Duodenal mucosa (tissue), 2 donors: ENCODE data around the gene ZNF143.

Experiments
- H3K27ac ChIP-seq: one replicate; pipeline ENCODE4 v1.7.0; 2013; ENCODE audit warnings: low read depth, low read length
- H3K27me3 ChIP-seq, 2 donors: one replicate each; pipeline ENCODE4 v1.7.0; 2013; ENCODE audit warnings: low read length in 2 of 2, control low read depth in 1 of 2; ENCODE audit not compliant: insufficient read depth in 2 of 2, control insufficient read depth in 1 of 2
- H3K36me3 ChIP-seq, 2 donors: one replicate each; pipeline ENCODE4 v1.7.0; 2013; ENCODE audit warnings: low read length in 2 of 2, control low read depth in 1 of 2; ENCODE audit not compliant: insufficient read depth in 2 of 2, control insufficient read depth in 1 of 2
- H3K4me1 ChIP-seq, 2 donors: one replicate each; pipeline ENCODE4 v1.7.0; 2013; ENCODE audit warnings: low read length in 2 of 2, control low read depth in 1 of 2; ENCODE audit not compliant: insufficient read depth in 2 of 2, control insufficient read depth in 1 of 2
- H3K4me3 ChIP-seq, 2 donors: one replicate each; pipeline ENCODE4 v1.7.0; 2013; ENCODE audit warnings: low read length in 2 of 2, low read depth in 1 of 2
- H3K9ac ChIP-seq, 2 donors: one replicate each; pipeline ENCODE4 v1.7.0; 2013; ENCODE audit warnings: low read length in 2 of 2, low read depth in 1 of 2
- H3K9me3 ChIP-seq, 2 donors: one replicate each; pipeline ENCODE4 v1.7.0; 2013; ENCODE audit warnings: low read length in 2 of 2, control low read depth in 1 of 2; ENCODE audit not compliant: control insufficient read depth in 1 of 2

ZNF143 gene

GRCh38 chr11:9566561-9567063 is 105.8 kb downstream of the ZNF143 start:
- Histone ChIP-seq H3K27ac (peak overlapping the region; percentile 54), H3K4me1 (peaks cover 30 to 39% of the 10 kb centered on the region in 2 donors), H3K9ac (peak overlapping the region in 1 of 2 donors; percentile 26), H3K27me3 (no peaks in the 10 kb centered on the region), H3K4me3 (no peak overlapping the region), H3K9me3 (no peaks in the 10 kb centered on the region), H3K36me3 (no peaks in the 10 kb centered on the region)

DNA sequence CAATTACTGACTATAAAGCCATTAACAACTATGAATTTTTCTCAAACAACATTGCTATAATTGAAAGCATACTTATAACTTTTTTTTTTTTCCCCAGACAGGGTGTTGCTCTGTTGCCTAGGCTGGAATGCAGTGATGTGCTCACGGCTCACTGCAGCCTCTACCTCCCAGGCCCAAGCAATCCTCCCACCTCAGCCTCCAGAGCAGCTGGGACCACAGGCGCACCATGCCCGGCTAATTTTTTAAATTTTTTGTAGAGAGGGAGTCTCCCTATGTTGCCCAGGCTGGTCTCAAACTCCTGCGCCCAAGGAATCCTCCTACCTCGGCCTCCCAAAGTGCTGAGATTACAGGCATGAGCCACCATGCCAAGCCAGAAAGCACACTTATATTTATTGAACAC is 106.6 kb downstream of the ZNF143 start:
- no peak overlapping the region for H3K4me3 ChIP-seq
- no peaks in the 10 kb centered on the region for H3K9me3 ChIP-seq
- no peak overlapping the region for H3K27ac ChIP-seq
- no peak overlapping the region for H3K9ac ChIP-seq
- peaks cover 30 to 39% of the 10 kb centered on the region in 2 donors for H3K4me1 ChIP-seq
- no peaks in the 10 kb centered on the region for H3K27me3 ChIP-seq
- H3K36me3 ChIP-seq, result no peaks in the 10 kb centered on the region

DNA sequence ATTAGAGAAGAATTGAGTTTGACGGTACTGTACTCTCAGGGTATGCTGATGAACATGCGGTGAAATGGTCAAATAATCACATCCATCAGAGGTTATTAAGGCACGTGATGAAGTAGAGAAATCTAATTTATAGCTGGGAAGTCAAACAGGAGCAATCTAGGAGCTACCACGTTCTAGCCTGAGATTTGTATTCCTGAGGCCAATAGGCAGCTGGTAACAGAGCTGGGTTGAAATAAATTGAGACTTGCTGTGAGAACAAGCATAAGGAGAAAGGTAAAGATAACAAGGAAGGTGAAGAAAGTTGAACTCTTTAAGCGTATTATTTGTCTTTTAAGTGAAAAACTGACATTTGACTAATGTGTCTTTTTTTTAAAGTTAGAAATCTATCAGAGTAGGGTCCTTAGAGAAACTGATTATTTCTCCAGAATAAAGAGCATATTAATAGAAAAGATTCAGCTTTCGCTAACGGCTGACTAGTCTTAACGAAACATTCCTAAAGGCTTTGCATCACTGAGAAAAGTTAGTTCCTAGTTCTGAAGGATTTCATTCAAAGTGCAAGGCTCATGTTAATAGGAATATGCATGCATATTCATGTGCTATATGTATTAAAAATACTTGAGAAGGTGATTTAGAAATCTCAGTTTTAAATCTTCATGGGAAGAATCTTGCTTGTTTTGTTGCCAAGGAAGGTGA is 107.5 kb downstream of the ZNF143 start:
- H3K9ac ChIP-seq, result peak overlapping the region; percentile 15 to 45
- H3K4me3 ChIP-seq, result no peak overlapping the region
- H3K9me3 ChIP-seq, result no peaks in the 10 kb centered on the region
- H3K27me3 ChIP-seq, result no peaks in the 10 kb centered on the region
- peaks cover 30 to 39% of the 10 kb centered on the region in 2 donors for H3K4me1 ChIP-seq
- H3K36me3 ChIP-seq, result no peaks in the 10 kb centered on the region
- H3K27ac ChIP-seq, result peak overlapping the region; percentile 80

DNA sequence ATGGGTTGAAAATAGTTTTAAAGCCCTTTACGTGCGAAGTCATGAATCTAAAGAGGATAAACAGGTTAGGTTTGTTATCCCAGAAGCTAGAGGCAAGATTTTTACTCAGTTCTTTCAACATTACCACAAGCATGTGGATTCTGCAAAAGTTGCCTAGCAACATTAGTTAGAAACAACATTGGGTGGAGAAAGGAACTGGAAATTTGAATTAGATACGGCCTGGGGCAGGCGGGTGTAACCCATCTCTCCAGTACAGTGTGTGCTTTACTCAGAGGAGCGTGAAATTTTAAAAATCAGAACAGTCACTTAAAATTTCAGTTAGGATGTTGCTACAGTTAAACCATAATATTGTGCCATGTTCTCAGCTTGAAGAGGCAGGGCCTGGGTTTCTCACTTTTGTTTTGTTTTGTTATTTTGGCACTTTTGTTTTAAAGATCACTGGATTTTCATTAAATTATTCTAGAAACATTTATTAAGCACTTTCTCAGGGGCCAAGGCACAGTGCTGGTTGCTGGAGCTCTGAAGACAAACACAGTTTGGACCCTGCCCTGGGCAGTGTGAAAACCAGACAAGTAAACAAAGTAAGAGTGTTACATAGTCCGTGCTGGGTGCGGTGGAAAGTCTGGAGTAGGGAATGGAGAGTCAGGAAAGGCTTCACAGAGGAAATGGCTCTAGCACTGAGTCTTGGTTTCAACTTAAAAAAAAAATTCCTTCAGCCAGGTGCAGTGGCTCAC is 108.2 kb downstream of the ZNF143 start:
- H3K27me3 ChIP-seq, result no peaks in the 10 kb centered on the region
- H3K36me3 ChIP-seq, result no peaks in the 10 kb centered on the region
- peak overlapping the region; percentile 33 to 45 for H3K9ac ChIP-seq
- peak overlapping the region; percentile 17 to 23 for H3K4me3 ChIP-seq
- H3K27ac ChIP-seq, result peak overlapping the region; percentile 80
- peaks cover 30 to 39% of the 10 kb centered on the region in 2 donors for H3K4me1 ChIP-seq
- no peaks in the 10 kb centered on the region for H3K9me3 ChIP-seq

DNA sequence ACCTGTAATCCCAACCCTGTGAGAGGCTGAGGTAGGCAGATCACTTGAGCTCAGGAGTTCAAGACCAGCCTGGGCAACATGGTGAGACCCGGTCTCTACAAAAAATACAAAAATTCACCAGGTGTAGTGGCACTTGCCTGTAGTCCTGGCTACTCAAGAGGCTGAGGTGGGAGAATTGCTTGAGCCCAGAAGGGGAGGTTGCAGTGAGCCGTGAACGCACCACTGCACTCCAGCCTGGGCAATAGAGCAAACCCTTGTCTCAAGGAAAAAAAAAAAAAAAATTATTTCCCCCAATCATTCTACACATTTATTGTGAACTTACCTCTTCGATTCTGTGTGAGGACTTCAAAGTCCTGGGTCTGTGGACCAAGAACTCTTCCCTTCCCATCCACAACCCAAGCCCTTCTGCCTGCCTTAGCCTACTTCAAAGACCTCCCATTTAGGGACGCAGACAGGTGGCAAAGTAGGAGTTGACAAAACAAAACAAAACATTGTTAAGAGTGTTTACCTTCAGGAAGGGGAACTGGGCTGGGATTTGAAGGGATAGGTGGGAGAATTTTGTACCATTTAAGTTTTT is 108.9 kb downstream of the ZNF143 start:
- Histone ChIP-seq H3K9me3 (no peaks in the 10 kb centered on the region), H3K4me3 (no peak overlapping the region), H3K27me3 (no peaks in the 10 kb centered on the region), H3K27ac (peak overlapping the region; percentile 80), H3K9ac (peak overlapping the region; percentile 33 to 45), H3K4me1 (peaks cover 30 to 39% of the 10 kb centered on the region in 2 donors), H3K36me3 (no peaks in the 10 kb centered on the region)

GRCh38 chr11:9570313-9571025 is 109.7 kb downstream of the ZNF143 start:
- Histone ChIP-seq H3K4me3 (no peak overlapping the region), H3K27ac (no peak overlapping the region), H3K27me3 (no peaks in the 10 kb centered on the region), H3K4me1 (peaks cover 30 to 39% of the 10 kb centered on the region in 2 donors), H3K36me3 (no peaks in the 10 kb centered on the region), H3K9me3 (no peaks in the 10 kb centered on the region), H3K9ac (no peak overlapping the region)

GRCh38 chr11:9571071-9571762 is 110.4 kb downstream of the ZNF143 start:
- no peak overlapping the region for H3K27ac ChIP-seq
- H3K9me3 ChIP-seq, result no peaks in the 10 kb centered on the region
- H3K4me3 ChIP-seq, result no peak overlapping the region
- H3K36me3 ChIP-seq, result no peaks in the 10 kb centered on the region
- H3K4me1 ChIP-seq, result peaks cover 29 to 33% of the 10 kb centered on the region in 2 donors
- H3K27me3 ChIP-seq, result no peaks in the 10 kb centered on the region
- no peak overlapping the region for H3K9ac ChIP-seq

- Histone ChIP-seq H3K27ac (no peak overlapping the region), H3K9me3 (no peaks in the 10 kb centered on the region), H3K36me3 (no peaks in the 10 kb centered on the region), H3K4me3 (no peak overlapping the region), H3K9ac (no peak overlapping the region), H3K27me3 (no peaks in the 10 kb centered on the region), H3K4me1 (peaks cover 29 to 33% of the 10 kb centered on the region in 2 donors)
Measured at GRCh38 chr11:9571763-9572115, 110.9 kb downstream of the ZNF143 start.

- Histone ChIP-seq H3K9ac (peak within 1 kb of the TSS; percentile 87 to 99), H3K4me3 (peak within 1 kb of the TSS; percentile 71 to 84), H3K9me3 (no peaks in the 10 kb centered on the region), H3K27me3 (no peaks in the 10 kb centered on the region), H3K27ac (peak within 1 kb of the TSS; percentile 97), H3K36me3 (no peaks in the 10 kb centered on the region), H3K4me1 (peaks cover 30 to 34% of the 10 kb centered on the region in 2 donors)
Measured at GRCh38 chr11:9573052-9573774, 112.4 kb downstream of the ZNF143 start, which contains the start of gene WEE1. Gene WEE1 (plus strand): TSS chr11:9573670. CDS start chr11:9573934, 264 bp downstream.
